Inflammatory macrophage (primary cell): ENCODE measurements around the gene TNIP1.

Source experiments
- DNase-seq, 2 donors: peaks; one replicate each; pipeline ENCODE4 v3.0.0-alpha.2; 2020 to 2022

Gene TNIP1

DNA sequence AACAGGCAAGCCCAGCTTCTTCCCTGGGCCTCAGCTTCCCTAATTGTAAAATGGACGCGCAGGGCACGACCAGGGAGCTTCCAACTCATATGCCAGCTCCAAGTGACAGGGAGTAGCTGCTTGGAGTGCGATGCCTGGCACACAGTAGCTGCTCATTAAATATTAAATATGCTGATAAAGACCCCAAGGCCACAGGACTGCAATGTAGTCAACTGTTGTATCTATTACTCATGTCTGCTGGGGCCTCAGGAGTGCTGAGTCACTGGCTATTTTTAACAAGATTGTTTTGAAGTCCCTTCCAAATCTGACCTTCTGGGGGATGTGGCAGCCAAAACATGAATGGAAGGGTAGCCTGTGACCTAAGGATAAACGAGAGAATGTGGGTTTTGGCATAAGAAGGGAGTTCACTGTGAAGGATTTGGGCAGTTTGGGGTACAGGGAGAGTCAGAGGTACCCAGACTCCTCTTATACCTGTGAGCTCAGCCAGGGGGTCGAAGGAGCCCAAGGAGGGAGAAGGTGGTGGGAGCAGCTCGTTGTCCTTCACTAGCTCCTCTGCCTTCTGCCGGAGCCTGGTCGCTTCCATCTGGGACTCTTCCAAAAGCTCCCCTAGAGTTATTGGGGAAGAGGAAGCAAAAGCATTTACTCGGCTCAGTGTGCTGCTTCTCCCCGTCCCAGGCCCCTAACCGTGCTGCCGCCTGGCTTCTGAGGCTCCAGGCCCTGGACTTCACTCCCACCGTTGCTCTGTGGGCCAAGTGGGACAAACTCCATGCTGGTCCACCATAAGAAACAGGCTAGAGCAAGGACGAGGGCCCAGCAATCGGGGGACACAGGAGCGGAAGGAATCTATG lies 17.5 kb downstream of the TNIP1 start:
- peak; percentile 52 to 74 for DNase-seq

DNA sequence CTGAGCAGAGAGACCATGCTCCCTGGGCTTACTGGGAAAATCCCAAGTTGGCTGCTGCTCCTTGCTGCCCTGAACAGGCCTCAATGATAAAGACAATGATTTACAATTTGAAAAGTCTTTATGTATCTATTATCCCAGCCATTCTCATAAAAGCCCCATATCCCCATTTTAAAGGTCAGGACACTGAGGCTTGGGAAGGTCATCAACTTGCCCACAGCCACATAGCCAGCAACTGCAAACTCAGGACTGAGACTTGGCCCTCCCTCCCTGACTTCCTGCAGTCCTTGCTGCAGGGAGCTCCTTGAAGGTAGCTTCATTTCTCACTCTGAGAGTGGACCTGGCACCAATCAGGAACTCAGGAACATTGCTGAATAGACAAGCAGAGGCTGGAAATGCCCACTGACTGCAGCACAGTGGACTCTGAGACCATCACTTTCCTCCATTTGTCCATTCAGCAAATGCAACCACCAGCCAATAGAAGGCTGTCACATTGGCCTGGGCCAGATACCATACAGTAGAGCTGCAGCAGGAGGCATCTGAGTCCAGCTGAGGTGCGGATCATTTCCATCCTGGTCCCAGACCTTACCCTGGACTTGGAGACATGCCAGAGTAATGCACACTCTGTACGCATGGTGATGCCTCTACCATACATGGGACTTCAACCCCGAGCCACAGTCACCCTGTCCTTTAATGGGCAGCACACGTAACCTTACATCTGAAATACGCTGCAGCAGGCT lies 18.3 kb downstream of the TNIP1 start:
- peak in 1 of 2 donors; percentile 33 for DNase-seq

DNA sequence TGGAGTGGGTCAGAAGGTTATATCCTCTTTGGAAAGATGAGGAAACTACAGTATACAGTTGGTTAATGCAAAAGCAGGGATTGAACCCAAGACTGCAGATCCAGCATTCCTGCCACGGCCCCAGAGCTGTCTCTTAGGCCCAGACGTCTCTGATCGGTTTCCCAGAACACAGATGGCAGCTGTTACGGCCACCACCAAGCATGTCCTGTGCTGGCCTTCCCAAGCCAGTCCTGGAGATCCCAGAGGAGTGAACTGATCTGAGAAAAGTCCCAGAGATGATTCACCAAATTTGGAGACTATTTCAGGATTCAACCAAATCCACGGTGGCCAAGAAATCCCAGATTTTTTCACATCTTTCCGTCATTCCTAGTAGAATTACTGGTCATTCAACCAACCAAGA lies 20.1 kb downstream of the TNIP1 start:
- DNase-seq: no peak

DNA sequence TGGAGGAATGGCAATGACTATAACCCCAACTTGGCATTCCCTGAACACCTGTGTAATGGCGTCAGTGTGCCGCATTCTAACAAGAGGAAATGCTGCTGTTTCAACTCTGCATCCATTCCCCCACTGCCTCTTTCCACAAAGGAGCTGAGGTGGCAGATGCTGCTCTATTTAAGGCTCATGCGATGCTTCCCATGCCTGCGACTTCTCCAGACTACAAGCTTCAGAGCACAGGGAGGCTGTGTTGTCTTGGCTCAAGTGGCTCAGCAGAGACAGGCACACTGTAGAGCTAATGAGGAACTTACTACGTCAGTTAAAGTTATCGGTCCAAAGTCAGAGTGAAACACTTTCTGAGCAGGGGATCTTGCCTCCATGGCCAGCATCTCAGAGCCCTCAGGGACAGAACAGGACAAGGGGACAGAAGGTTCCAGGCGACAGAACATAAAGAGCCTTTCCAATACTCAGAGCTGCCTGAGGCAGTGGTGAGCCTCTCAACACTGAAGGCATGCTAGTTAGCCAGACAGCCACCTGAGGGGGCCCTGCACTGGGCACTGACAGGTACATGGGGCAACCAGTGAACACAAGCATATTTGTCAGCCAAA lies 21.8 kb downstream of the TNIP1 start:
- DNase-seq: peak; percentile 39 to 53

DNA sequence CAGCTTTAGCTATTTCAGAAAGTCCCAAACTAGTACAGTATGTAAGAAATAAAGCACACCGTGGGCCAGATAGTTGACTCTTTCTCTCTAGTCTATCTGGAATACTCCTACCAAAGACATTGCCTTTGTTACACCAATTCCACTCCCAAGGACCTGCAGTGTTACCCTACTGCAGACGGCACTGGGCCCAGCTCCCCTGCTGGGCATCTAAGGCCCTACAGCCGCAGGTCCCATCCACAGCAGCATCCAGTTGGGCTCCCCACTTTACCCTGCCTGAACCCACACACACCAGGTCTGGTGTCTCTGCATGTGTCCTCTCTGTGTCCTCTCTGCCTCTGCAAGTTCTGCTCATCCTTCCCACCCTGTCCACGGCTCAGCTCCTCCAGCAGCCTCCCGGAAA lies 22.5 kb downstream of the TNIP1 start:
- no peak for DNase-seq

DNA sequence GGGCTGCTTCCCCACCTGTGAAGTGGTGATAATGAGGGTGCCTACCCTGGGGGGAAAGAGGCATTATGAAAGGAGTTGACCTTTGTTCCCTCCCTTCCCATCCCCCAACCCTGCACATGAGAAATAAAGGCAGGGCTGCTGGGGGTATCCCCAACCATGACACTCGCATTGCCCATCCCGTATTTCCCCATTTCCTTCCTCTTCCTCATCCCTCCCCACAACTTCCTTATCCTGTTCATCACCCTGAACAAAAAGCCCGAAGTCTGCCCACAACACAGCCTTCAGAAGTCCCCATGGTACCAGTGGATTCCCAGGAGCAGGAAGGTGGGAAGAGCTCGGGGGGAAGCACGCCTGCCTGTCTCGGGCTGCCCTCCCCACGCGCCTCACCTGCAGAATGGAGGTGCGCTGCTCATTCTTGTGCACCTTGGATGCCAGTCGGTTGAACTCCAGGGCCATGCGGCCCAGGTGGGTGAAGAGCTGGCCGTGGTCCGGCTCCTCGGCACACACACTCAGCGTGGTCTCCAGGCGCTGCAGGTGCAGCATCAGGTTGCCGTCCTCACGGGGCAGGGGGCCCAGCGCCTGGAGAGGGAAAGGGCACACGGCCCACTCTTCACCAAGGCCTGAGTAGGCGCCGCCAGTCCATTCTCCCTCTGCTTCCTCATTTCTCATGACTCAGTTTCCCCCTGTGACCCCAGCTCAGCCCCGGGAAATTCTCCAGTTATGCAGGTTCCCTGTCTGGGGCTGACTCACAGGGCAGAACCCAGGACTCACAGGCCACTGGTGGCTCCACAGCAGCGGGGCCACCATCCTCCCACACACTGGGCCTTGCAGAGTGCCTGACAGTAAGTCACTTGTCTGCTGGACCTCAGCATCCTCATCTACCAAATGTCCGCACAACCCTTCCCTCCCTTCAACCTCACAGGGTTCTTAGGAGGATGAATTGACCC lies 24.2 kb downstream of the TNIP1 start:
- DNase-seq: peak; percentile 74 to 92

DNA sequence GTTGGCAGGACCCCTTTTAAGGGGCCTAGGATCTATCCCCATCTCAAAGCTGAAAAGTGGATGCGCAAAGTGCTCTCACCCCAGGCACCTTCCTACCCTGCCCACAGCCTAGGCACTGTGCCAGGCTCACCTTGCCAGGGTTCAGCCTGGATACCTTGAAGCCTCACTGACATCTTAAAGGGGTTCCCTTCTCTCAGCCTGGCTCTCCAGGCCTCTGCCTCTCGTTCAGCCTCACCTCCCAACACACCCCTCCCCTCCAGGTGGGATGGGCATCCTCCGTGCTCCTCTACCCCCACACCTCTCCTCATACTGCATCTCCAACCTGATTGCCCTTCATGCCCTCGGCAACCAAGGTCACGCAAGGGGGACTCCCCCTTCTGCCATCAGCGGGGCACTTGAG lies 25.5 kb downstream of the TNIP1 start:
- no peak for DNase-seq

DNA sequence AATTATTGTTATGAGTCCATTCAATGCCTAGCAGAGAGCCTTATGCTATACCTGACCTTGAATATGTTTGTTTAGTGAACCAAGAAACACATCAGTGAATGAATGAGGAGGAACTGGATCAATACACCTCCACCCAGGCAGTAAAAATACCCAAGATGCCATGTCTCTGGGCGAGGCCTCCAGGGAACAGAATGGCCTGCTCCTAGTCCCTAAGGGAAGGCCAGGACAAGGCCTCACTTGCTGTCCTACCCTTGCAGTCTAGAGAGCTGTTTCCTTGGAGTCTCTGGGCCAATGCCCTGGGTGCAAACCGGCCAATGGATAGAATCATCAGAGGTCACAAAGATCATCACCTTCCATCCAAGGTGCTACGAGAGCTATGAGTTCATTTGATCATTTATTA lies 26.1 kb downstream of the TNIP1 start:
- DNase-seq: no peak

DNA sequence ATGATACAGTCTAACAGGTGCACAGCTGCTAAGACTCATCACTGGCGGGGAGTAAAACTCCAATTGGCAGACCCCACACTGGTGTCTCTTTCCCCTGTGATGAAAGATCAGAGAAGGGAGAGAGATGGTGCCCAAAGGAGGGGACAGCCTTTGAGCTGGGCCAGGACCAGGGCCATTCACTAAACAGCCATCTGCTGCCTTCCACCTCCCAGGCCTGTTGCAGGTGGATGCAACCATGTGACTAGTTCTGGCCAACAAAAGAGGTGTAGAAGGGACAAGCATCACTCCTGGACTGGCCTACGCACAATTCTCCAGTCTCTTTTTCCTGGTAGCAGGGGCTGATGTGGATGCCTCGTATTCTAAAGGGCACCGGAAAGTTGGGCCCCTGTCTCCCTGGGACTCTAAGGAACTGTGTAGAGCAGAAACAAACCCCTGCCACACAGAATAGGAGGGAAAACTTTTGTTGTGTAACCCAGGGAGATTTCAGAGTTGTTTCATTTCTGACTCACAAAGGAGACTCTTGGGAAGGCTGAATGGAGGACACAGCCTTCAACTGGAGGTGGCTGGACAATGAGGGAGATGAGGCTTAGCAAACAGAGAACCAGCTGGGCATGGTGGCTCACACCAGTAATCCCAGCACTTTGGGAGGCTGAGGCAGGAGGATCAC lies 26.9 kb downstream of the TNIP1 start:
- DNase-seq: no peak

DNA sequence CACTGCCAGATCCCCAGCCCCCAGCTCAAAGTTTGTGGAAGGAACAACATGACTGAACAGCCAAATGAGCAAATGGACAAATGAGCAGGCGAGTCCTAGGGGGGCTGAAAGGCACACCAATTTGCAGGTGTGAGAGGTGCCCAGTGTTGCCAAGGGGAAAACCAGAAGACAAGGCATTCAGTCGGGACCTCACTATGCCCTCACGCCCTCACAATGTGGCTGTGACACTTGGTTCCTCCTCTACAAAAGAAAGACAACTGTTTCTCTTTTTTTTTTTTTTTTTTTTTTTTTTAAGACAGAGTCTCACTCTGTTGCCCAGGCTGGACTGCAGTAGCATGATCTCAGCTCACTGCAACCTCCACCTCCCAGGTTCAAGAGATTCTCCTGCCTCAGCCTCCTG lies 28.0 kb downstream of the TNIP1 start:
- DNase-seq: peak; percentile 52 to 72

DNA sequence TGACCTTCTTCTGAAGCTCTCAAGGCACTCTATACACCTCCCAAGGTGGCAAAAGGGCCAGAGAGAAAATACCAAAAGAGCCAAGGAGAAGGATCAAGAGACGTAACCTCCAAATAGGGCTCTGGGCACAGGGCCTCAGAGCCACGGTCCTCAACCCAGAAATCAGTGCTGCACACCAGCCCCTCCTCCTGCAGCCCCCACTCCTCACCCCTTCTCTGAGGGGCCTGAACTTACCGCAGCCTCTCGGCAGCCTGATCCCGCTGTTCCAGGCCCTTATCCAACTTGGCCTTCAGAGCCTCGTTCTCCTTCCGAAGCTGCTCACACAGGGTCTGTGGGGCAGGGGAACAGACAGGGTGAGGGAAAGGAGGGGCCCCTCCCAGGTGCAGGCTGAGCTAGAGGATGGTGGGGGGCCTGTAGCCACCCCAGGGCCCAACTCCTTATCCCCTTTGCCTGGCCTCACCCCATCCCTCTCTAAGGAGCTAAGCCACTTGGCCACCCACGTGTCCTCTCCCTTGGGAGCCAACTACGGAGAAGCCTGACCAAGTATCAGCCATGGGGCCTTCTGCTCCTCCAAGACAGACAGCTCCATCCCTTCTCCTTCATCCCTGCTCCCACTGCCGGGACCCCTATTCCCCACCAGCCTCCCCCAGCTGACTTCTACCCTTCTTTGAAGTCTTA lies 28.8 kb downstream of the TNIP1 start:
- no peak for DNase-seq

DNA sequence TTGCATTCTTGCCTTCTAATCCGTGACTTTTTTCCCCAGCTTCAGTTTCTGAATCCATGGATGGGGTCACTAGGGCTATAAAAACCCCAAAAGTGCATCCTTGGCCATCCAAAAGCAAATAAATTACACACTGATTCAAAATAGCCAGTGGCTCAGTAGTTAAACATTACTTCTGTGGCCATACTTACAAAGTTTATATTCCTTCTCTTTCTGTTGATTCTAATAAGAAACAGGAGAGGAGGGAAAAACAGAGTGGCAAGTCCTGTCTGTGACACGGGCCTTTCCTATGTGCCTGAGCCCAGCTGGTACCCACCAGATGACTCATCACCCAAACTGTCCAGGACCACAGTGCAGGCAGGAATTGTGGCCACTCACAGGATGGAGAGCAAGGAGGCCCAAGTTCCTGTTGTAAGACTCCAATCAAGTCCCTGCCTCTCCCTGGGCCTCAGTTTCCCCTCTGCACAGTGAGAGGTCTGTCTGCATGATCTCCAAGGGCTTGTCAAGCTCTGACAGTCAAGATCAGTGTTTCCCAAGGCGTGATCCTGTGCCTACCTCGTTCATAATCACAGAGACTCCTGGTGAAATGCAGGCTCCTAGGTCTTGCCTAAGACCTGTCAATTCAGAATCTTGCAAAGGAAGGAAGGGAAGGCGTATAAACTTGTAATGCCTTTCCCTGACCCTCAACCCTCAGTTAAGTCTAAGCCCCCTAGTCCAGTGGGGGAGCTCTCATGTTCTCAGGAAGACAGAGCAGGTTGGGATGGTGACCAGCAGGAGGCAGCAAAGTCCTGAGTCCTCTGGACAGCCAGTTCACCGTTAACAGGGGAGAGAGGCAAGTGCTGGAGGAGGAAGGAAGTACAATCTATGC lies 29.5 kb downstream of the TNIP1 start:
- peak; percentile 84 to 87 for DNase-seq

DNA sequence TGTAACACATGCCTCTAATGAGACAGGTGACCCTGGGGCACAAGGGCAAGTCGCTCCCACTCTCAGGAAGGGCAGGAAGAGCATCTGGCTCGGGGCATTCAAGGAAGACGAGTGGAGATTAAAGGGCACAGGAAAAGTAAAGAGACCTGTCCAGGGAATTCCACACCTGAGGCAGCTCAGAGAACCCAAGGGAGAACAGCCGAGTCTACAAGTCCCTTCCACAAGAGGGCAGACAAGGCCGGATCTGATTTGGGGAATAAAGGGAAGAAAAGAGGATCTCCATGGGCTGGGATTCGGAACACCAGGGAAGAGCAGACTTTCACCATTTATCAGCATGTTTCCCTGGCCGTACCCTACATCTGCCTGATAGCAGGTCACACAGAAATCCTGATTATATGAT lies 32.3 kb downstream of the TNIP1 start:
- no peak for DNase-seq

DNA sequence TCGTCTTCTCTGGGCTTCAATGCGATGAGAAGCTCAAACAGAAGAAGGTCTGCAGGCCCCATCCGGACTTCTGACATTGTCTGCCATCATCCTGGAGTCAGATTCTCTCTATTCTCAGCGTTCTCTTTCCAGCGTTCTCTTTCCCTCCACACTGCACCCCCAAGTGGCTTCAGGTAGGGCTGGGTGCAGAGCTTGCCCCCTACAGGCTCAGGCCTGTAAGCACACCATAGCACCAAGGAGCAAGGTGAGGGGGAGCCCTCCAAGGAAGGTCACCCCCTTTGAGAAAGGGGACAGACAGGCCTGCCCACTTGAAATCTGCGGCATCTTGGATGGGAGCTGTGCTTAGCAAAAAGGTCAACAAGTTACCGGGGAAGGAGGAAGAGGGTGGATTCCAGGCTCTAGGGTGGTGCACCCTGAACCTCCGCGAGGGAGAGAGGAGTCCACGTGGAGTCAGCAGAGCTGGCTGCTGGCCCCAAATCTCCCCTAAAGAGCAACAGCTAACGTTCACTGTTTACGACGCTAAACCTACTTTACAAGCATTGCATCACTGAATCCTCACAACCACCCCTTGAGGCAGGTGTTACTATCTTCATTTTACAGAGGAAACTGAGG lies 32.9 kb downstream of the TNIP1 start:
- DNase-seq: no peak

DNA sequence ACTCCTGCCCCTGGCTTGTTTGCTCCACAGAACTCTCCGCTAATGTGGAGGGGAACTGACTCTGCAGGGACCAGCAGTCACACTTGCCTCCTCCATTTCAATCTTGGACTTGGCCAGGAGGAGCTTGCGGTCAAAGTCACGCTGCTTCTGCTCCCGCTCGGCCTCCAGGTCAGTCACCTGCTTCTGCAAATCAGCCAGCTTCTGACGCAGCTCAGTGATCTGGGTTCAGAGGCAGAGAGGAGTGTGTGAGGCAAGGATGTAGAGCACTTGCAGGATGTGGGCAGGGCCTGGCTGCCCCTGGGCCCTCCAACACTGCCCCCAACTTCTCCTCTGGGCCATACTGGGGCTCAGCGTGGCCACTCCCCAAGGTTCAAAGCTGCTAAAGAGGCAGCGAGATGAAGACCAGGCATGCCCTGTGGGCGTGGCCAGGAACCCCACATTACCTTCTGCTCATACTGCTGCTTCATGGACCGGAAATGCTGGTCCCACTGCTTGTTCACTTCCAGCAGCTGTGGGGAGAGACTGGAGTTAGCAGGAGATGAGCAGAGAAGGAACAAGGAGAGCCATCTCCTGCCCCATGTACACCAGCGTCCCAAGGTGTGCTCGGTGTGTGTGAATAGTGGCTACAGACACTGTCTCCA lies 38.3 kb downstream of the TNIP1 start:
- DNase-seq: no peak

DNA sequence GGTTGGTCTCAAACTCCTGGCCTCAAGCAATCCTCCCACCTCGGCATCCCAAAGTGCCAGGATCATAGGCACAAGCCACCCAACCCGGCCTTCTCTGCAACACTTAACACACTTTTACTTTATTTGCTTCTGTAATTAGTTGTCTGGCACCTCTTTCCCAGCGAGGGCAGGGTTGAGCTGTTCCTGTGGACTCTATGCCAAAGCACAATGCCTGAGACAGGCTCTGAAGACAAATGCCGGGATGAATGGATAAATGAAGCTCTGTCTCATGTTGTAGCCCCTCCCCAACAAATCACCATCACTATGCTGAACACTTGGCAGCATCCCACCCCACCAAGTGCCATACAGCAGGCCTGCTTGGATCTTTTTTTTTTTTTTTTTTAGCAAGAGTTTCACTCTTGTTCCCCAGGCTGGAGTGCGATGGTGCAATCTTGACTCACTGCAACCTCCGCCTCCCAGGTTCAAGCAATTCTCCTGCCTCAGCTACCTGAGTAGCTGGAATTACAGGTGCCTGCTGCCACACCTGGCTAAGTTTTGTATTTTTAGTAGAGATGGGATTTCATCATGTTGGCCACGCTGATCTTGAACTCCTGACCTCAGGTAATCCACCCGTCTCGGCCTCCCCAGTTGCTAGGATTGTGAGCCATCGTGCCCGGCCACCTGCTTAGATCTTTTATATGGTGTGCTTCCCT lies 39.1 kb downstream of the TNIP1 start:
- DNase-seq: no peak

DNA sequence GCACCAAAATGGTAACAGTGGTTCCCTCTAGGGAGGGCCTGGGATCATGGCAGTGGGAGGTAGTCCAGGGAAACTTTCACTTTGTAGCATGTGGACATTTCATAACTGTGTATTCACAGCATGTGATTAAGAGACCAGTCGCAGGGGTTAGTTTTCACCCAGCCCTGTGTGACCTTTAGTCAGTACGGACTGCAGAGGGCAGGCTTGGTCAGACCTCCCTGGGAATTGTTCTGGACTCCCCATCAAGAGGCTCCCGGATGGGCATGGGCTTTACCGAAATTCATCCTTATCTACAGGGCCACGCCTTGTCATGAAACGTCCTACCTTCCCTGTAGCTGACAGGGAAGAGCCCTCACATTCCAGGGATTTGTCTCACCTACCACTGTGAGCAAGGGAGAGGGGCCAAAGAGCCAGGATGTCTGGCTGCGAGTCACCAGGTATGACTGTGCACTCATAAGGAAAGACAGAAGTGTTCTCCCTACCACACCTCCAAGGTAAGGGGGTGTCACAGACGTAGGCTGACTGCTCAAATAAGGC lies 40.6 kb downstream of the TNIP1 start:
- DNase-seq: peak in 1 of 2 donors; percentile 59

DNA sequence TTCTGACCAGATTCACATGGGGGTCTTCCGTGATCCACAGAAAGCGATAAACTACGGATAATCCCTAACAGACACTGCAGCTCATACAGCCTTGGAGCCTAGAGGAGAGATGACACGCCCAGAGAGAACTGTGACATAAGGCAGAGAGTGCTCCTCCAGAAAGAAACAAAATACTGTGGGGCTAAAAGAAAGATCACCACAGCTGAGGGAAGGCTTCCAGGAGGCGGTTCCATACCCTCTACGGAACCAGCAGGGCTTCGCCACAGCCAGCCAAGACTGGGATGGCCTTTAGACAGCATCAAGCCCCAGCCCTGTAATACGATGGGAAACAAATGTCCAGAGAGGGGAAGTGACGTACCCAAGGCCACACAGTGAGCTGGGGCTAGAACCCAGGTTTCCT lies 41.2 kb downstream of the TNIP1 start:
- no peak for DNase-seq
